H9 (cell line): ENCODE data around the gene NCOA5. TPM values are rescaled to one million over a fixed set of nuclear protein-coding genes. Genes with fewer than 3 reads are reported as not detected.

Experiments
- DNase-seq: peaks from one replicate; pipeline ENCODE4 v3.0.0-alpha.2; 2017
- H2AFZ ChIP-seq: one replicate; pipeline ENCODE4 v1.6.1; 2013; ENCODE audit warnings: mild to moderate bottlenecking, low read length, control low read depth, moderate library complexity
- H2AK5ac ChIP-seq: 2 replicates; pipeline ENCODE4 v1.6.1; 2013; ENCODE audit warnings: low read length, control low read depth, mixed read lengths; ENCODE audit not compliant: insufficient read length
- H2BK120ac ChIP-seq: one replicate; pipeline ENCODE4 v1.6.1; 2013; ENCODE audit warnings: low read depth, mild to moderate bottlenecking, low read length, control low read depth, inconsistent platforms; ENCODE audit not compliant: poor library complexity, severe bottlenecking
- H2BK12ac ChIP-seq: 2 replicates; pipeline ENCODE4 v1.6.1; 2013; ENCODE audit warnings: low read length, control low read depth, mixed read lengths, low read depth; ENCODE audit not compliant: insufficient read length
- H2BK15ac ChIP-seq: 2 replicates; pipeline ENCODE4 v1.6.1; 2013; ENCODE audit warnings: low read depth, low read length, control low read depth
- H2BK20ac ChIP-seq: one replicate; pipeline ENCODE4 v1.6.1; 2013; ENCODE audit warnings: low read depth, mild to moderate bottlenecking, low read length, control low read depth, inconsistent platforms; ENCODE audit not compliant: poor library complexity, severe bottlenecking
- H2BK5ac ChIP-seq: 2 replicates; pipeline ENCODE4 v1.6.1; 2013; ENCODE audit warnings: low read length, control low read depth, mixed read lengths; ENCODE audit not compliant: insufficient read length
- H3K14ac ChIP-seq: 2 replicates; pipeline ENCODE4 v1.6.1; 2013; ENCODE audit warnings: low read length, control low read depth; ENCODE audit not compliant: insufficient read depth
- H3K18ac ChIP-seq: 2 replicates; pipeline ENCODE4 v1.6.1; 2013; ENCODE audit warnings: low read depth, mild to moderate bottlenecking, mixed read lengths, low read length, control low read depth; ENCODE audit not compliant: insufficient read length
- H3K23ac ChIP-seq: 2 replicates; pipeline ENCODE4 v1.6.1; 2013; ENCODE audit warnings: low read length, control low read depth, mixed read lengths, low read depth; ENCODE audit not compliant: insufficient read length
- H3K23me2 ChIP-seq: 2 replicates; pipeline ENCODE4 v1.6.1; 2013; ENCODE audit warnings: low read depth, mild to moderate bottlenecking, mixed read lengths, low read length, control low read depth; ENCODE audit not compliant: insufficient read length, poor library complexity, severe bottlenecking
- H3K27ac ChIP-seq: 2 replicates; pipeline ENCODE4 v1.5.1; 2013; ENCODE audit warnings: low read length, control low read depth, mixed read lengths, low read depth; ENCODE audit not compliant: insufficient read length
- H3K27me3 ChIP-seq: 2 replicates; pipeline ENCODE4 v1.6.1; 2013; ENCODE audit warnings: low read length, control low read depth, inconsistent platforms; ENCODE audit not compliant: insufficient read depth
- H3K4ac ChIP-seq: 2 replicates; pipeline ENCODE4 v1.6.1; 2013; ENCODE audit warnings: low read depth, mild to moderate bottlenecking, control low read depth, inconsistent platforms, low read length, moderate library complexity
- H3K4me1 ChIP-seq: 2 replicates; pipeline ENCODE4 v1.6.1; 2013; ENCODE audit warnings: low read length, control low read depth, inconsistent platforms; ENCODE audit not compliant: insufficient read depth
- H3K4me2 ChIP-seq: 2 replicates; pipeline ENCODE4 v1.6.1; 2013; ENCODE audit warnings: low read length, control low read depth, mixed read lengths; ENCODE audit not compliant: insufficient read length, insufficient read depth
- H3K56ac ChIP-seq: 2 replicates; pipeline ENCODE4 v1.6.1; 2013; ENCODE audit warnings: low read depth, mild to moderate bottlenecking, mixed read lengths, low read length, control low read depth; ENCODE audit not compliant: insufficient read length
- H3K79me1 ChIP-seq: 2 replicates; pipeline ENCODE4 v1.6.1; 2013; ENCODE audit warnings: low read depth, mild to moderate bottlenecking, moderate library complexity, low read length, control low read depth, inconsistent platforms; ENCODE audit not compliant: insufficient read depth, poor library complexity, severe bottlenecking
- H3K79me2 ChIP-seq: 2 replicates; pipeline ENCODE4 v1.6.1; 2013; ENCODE audit warnings: low read length, control low read depth, inconsistent platforms; ENCODE audit not compliant: insufficient read depth
- H3K9ac ChIP-seq: 2 replicates; pipeline ENCODE4 v1.6.1; 2013; ENCODE audit warnings: low read length, control low read depth, mixed read lengths; ENCODE audit not compliant: insufficient read length; ENCODE audit errors: extremely low read depth
- H3K9me3 ChIP-seq: one replicate; pipeline ENCODE4 v1.6.1; 2013; ENCODE audit warnings: low read depth, low read length, inconsistent platforms; ENCODE audit not compliant: control insufficient read depth
- H3T11ph ChIP-seq: one replicate; pipeline ENCODE4 v1.6.1; 2013; ENCODE audit warnings: mild to moderate bottlenecking, low read length, control low read depth, inconsistent platforms
- H4K20me1 ChIP-seq: one replicate; pipeline ENCODE4 v1.6.1; 2013; ENCODE audit not compliant: control insufficient read depth, insufficient read length, insufficient read depth
- H4K5ac ChIP-seq: 2 replicates; pipeline ENCODE4 v1.6.1; 2013; ENCODE audit warnings: low read depth, mild to moderate bottlenecking, mixed read lengths, low read length, control low read depth; ENCODE audit not compliant: insufficient read length
- H4K8ac ChIP-seq: replicated peaks from 2 replicates; pipeline ENCODE4 v1.6.1; 2013; ENCODE audit warnings: low read length, control low read depth, mixed read lengths, low read depth; ENCODE audit not compliant: insufficient read length
- H4K91ac ChIP-seq: 2 replicates; pipeline ENCODE4 v1.6.1; 2013; ENCODE audit warnings: low read depth, mild to moderate bottlenecking, moderate library complexity, mixed read lengths, low read length, control low read depth; ENCODE audit not compliant: insufficient read length
- H3K27ac Mint-ChIP-seq, 3 experiments: 2 replicates in 2 of 3; 3 replicates in 1 of 3; pipeline ENCODE4 v1.8.0; 2020 to 2021; ENCODE audit warnings: mixed read lengths in 3 of 3, mild to moderate bottlenecking in 1 of 3, moderate library complexity in 1 of 3
- H3K27me3 Mint-ChIP-seq: 2 replicates; pipeline ENCODE4 v1.8.0; 2021; ENCODE audit warnings: low read depth, mild to moderate bottlenecking, moderate library complexity, mixed read lengths
- H3K36me3 Mint-ChIP-seq, 3 experiments: 2 replicates in 2 of 3; 3 replicates in 1 of 3; pipeline ENCODE4 v1.8.0; 2020 to 2021; ENCODE audit warnings: low read depth in 3 of 3, mixed read lengths in 3 of 3; ENCODE audit not compliant: insufficient read depth in 1 of 3
- H3K4me1 Mint-ChIP-seq, 2 experiments: 2 replicates each; pipeline ENCODE4 v1.8.0; 2020; ENCODE audit warnings: mixed read lengths in 2 of 2
- H3K4me3 Mint-ChIP-seq, 2 experiments: 2 replicates in 1 of 2; 3 replicates in 1 of 2; pipeline ENCODE4 v1.8.0; 2020 to 2021; ENCODE audit warnings: mild to moderate bottlenecking in 2 of 2, mixed read lengths in 2 of 2, moderate library complexity in 1 of 2
- H3K9me3 Mint-ChIP-seq, 2 experiments: 2 replicates in 1 of 2; 3 replicates in 1 of 2; pipeline ENCODE4 v1.8.0; 2020; ENCODE audit warnings: mild to moderate bottlenecking in 2 of 2, mixed read lengths in 2 of 2, moderate library complexity in 1 of 2
- CTCF ChIP-seq: fragments of 200-600 bp; sonication (generic); conservative IDR thresholded peaks from 3 replicates; pipeline ENCODE4 v1.8.0; 2021; ENCODE audit warnings: antibody characterized with exemption, mild to moderate bottlenecking
- WGBS: extraction: QIAGEN DNeasy Blood & Tissue Kit; methylation state at CpG from one replicate; pipeline ENCODE4 v1.1.7; 2013; ENCODE audit warnings: missing lambda C conversion rate, low lambda C conversion rate, mixed read lengths; ENCODE audit not compliant: insufficient read length; ENCODE audit errors: extremely low coverage; 5-methylcytosine and 5-hydroxymethylcytosine counted together
- total RNA-seq: library from RNA; stranded (reverse); gene quantifications from 2 replicates; pipeline ENCODE4 v1.2.1, GENCODE V29; 2021

Gene NCOA5
- total RNA-seq, 1 experiment from 2014 or later: 55.7 TPM

- H3K56ac ChIP-seq: no peak overlapping the region
Measured at GRCh38 chr20:46053416-46053815, 36.3 kb downstream of the NCOA5 start.

More at GRCh38 chr20:46053416-46053815, 36.3 kb downstream of the NCOA5 start:
- Histone ChIP-seq H2BK120ac (no peak overlapping the region), H3K79me1 (no peaks in the 10 kb centered on the region), H3K79me2 (no peaks in the 10 kb centered on the region), H3T11ph (no peak overlapping the region), H2AK5ac (no peak overlapping the region), H2BK15ac (no peak overlapping the region), H2BK20ac (no peak overlapping the region), H3K27ac (no peak overlapping the region), H2AFZ (no peak overlapping the region), H3K27me3 (peaks cover 22% of the 10 kb centered on the region; the same call in 1 of the 2 replicates), H3K9ac (no peak overlapping the region), H2BK5ac (no peak overlapping the region), H3K23ac (no peak overlapping the region), H3K9me3 (no peaks in the 10 kb centered on the region), H3K23me2 (peaks cover 10% of the 10 kb centered on the region), H4K20me1 (no peaks in the 10 kb centered on the region), H3K4me1 (no peaks in the 10 kb centered on the region), H3K18ac (no peak overlapping the region), H4K8ac (no peak overlapping the region), H3K14ac (no peak overlapping the region), H2BK12ac (no peak overlapping the region), H3K4ac (no peak overlapping the region), H4K91ac (no peak overlapping the region), H3K4me2 (no peak overlapping the region), H4K5ac (no peak overlapping the region)
- Mint-ChIP-seq H3K27ac (peak overlapping the region in 1 of 3 experiments; percentile 25; a peak in 1 of 7 replicates), H3K9me3 (no peaks in the 10 kb centered on the region), H3K4me3 (no peak overlapping the region), H3K36me3 (0 out of 7 replicates have a peak, but pooled peaks cover 0 to 1% (median 0%) of the 10 kb centered on the region in 3 experiments), H3K4me1 (peaks cover 2 to 8% of the 10 kb centered on the region in 2 experiments; a peak in 3 of 4 replicates), H3K27me3 (peaks cover 91% of the 10 kb centered on the region)
- DNase-seq: no peak
- no CpG with 5 or more reads among the region's 8 CpGs for WGBS
- no peak for TF ChIP-seq CTCF
